ENCODE data around the gene LZTS2.

The LZTS2 gene

GRCh38 chr10:101054351-101054750 lies 54.7 kb downstream of the LZTS2 start:
- no peak for DNase-seq (ENCODE audit: low read depth)

GRCh38 chr10:101054876-101055275 lies 55.3 kb downstream of the LZTS2 start:
- no peak for DNase-seq (ENCODE audit: low read depth)

- DNase-seq (ENCODE audit: low read depth), result no peak
Observed at GRCh38 chr10:101055411-101055810, 55.8 kb downstream of the LZTS2 start.

GRCh38 chr10:101056365-101057151 lies 57.0 kb downstream of the LZTS2 start:
- no peak for DNase-seq (ENCODE audit: low read depth)
